HEK293 (cell line): ENCODE data around the gene RBM14.
"Not testable (repeated sequence)": the region's sequence is repeated elsewhere in the genome, so short reads cannot be mapped to it uniquely, and the experiment has no call there.

Source experiments
- CTCF ChIA-PET: fragments of 350-600 bp; formaldehyde crosslinking; extraction: SDS; loops from one replicate; lab custom pipeline; 2021; ENCODE audit warnings: antibody characterized with exemption; lab: Yijun Ruan, JAX
- POLR2A ChIA-PET: fragments of 300-600 bp; formaldehyde crosslinking; extraction: SDS; loops from one replicate; lab custom pipeline; 2020; ENCODE audit warnings: antibody characterized with exemption, inconsistent platforms; lab: Yijun Ruan, JAX
- H3K27ac ChIP-seq: fragments of 200-500 bp; sonication (Bioruptor generic); 2 replicates; pipeline ENCODE4 v1.5.1; 2014; ENCODE audit warnings: low read depth, low read length, control low read depth, inconsistent platforms; ENCODE audit errors: extremely low read depth
- H3K36me3 ChIP-seq, 2 experiments: fragments of 200-500 bp in 1 of 2; sonication (Bioruptor generic) in 1 of 2; 1 replicate in 1 of 2; 2 replicates in 1 of 2; pipeline ENCODE4 v1.5.1; 2014 to 2017; ENCODE audit warnings: inconsistent platforms in 2 of 2, low read length in 2 of 2; ENCODE audit not compliant: control insufficient read depth in 2 of 2, insufficient read depth in 1 of 2
- H3K4me1 ChIP-seq: fragments of 200-500 bp; sonication (Bioruptor generic); 2 replicates; pipeline ENCODE4 v1.5.1; 2014; ENCODE audit warnings: mild to moderate bottlenecking, low read length, inconsistent platforms; ENCODE audit not compliant: control insufficient read depth, insufficient read depth
- H3K4me3 ChIP-seq: 2 replicates; pipeline ENCODE4 v1.5.1; 2011; ENCODE audit warnings: low read depth, mild to moderate bottlenecking, control low read depth, low read length, moderate library complexity
- H3K9me3 ChIP-seq: fragments of 200-500 bp; sonication (Bioruptor generic); 2 replicates; pipeline ENCODE4 v1.5.1; 2014; ENCODE audit warnings: low read depth, low read length, inconsistent platforms; ENCODE audit not compliant: control insufficient read depth, insufficient read depth
- GLIS1 ChIP-seq: fragments of 450-650 bp; formaldehyde crosslinking; IDR thresholded peaks from 2 replicates; pipeline ENCODE4 v1.5.1; 2016; ENCODE audit warnings: missing biosample characterization, missing genetic modification characterization
- GLIS2 ChIP-seq: fragments of 450-650 bp; formaldehyde crosslinking; IDR thresholded peaks from 2 replicates; pipeline ENCODE4 v1.5.1; 2016; ENCODE audit warnings: missing biosample characterization, missing genetic modification characterization
- MEIS1 ChIP-seq: sonication (generic); formaldehyde crosslinking; IDR thresholded peaks from 2 replicates; pipeline ENCODE4 v1.8.1; 2022; ENCODE audit warnings: missing genetic modification reagents, mild to moderate bottlenecking, borderline replicate concordance
- MZF1 ChIP-seq: fragments of 450-650 bp; formaldehyde crosslinking; IDR thresholded peaks from 2 replicates; pipeline ENCODE4 v1.5.1; 2017; ENCODE audit warnings: missing biosample characterization, missing genetic modification characterization, borderline replicate concordance
- ZBTB17 ChIP-seq: fragments of 450-650 bp; formaldehyde crosslinking; IDR thresholded peaks from 2 replicates; pipeline ENCODE4 v1.5.1; 2016; ENCODE audit warnings: missing biosample characterization, missing genetic modification characterization
- ZBTB20 ChIP-seq: fragments of 450-650 bp; formaldehyde crosslinking; IDR thresholded peaks from 2 replicates; pipeline ENCODE4 v1.5.1; 2016; ENCODE audit warnings: missing biosample characterization, missing genetic modification characterization
- ZIC2 ChIP-seq: fragments of 450-650 bp; formaldehyde crosslinking; IDR thresholded peaks from 2 replicates; pipeline ENCODE4 v1.5.1; 2016; ENCODE audit warnings: missing biosample characterization, missing genetic modification characterization
- ZNF121 ChIP-seq: fragments of 450-650 bp; formaldehyde crosslinking; IDR thresholded peaks from 2 replicates; pipeline ENCODE4 v1.5.1; 2016; ENCODE audit warnings: missing biosample characterization, missing genetic modification characterization
- ZNF174 ChIP-seq: fragments of 450-650 bp; formaldehyde crosslinking; IDR thresholded peaks from 2 replicates; pipeline ENCODE4 v1.5.0; 2017; ENCODE audit warnings: missing biosample characterization, mild to moderate bottlenecking, missing genetic modification characterization
- ZNF324 ChIP-seq: fragments of 450-650 bp; formaldehyde crosslinking; IDR thresholded peaks from 2 replicates; pipeline ENCODE4 v1.5.1; 2016; ENCODE audit warnings: missing biosample characterization, missing genetic modification characterization
- ZNF335 ChIP-seq: fragments of 450-650 bp; formaldehyde crosslinking; conservative IDR thresholded peaks from 2 replicates; pipeline ENCODE4 v1.5.1; 2016; ENCODE audit warnings: missing biosample characterization, missing genetic modification characterization
- ZNF341 ChIP-seq: fragments of 450-650 bp; formaldehyde crosslinking; IDR thresholded peaks from 2 replicates; pipeline ENCODE4; 2016; ENCODE audit warnings: low read depth, missing biosample characterization, missing genetic modification characterization
- ZNF510 ChIP-seq: fragments of 450-650 bp; formaldehyde crosslinking; IDR thresholded peaks from 2 replicates; pipeline ENCODE4 v1.5.1; 2018; ENCODE audit warnings: mild to moderate bottlenecking, missing genetic modification characterization, missing biosample characterization; ENCODE audit not compliant: insufficient replicate concordance
- ZNF530 ChIP-seq: fragments of 450-650 bp; formaldehyde crosslinking; IDR thresholded peaks from 2 replicates; pipeline ENCODE4 v1.5.1; 2016; ENCODE audit warnings: low read depth, missing biosample characterization, missing genetic modification characterization
- ZNF544 ChIP-seq: fragments of 450-650 bp; formaldehyde crosslinking; IDR thresholded peaks from 2 replicates; pipeline ENCODE4 v1.5.0; 2017; ENCODE audit warnings: missing biosample characterization, missing genetic modification characterization
- ZNF624 ChIP-seq: fragments of 450-650 bp; formaldehyde crosslinking; IDR thresholded peaks from 2 replicates; pipeline ENCODE4 v1.5.1; 2017; ENCODE audit warnings: missing biosample characterization, missing genetic modification characterization
- ZNF677 ChIP-seq: fragments of 450-650 bp; IDR thresholded peaks from 2 replicates; pipeline ENCODE4 v1.5.0; 2018; ENCODE audit warnings: missing biosample characterization, mild to moderate bottlenecking, missing genetic modification characterization, moderate library complexity
- TF ChIP-seq, protein P1 (sequence below): fragments of 450-650 bp; formaldehyde crosslinking; IDR thresholded peaks from 2 replicates; pipeline ENCODE4 v1.5.1; 2016; ENCODE audit warnings: missing biosample characterization, missing genetic modification characterization
- TF ChIP-seq, protein P2 (sequence below): fragments of 450-650 bp; formaldehyde crosslinking; IDR thresholded peaks from 2 replicates; pipeline ENCODE4 v1.5.1; 2016; ENCODE audit warnings: missing biosample characterization, missing genetic modification characterization

Gene RBM14

DNA sequence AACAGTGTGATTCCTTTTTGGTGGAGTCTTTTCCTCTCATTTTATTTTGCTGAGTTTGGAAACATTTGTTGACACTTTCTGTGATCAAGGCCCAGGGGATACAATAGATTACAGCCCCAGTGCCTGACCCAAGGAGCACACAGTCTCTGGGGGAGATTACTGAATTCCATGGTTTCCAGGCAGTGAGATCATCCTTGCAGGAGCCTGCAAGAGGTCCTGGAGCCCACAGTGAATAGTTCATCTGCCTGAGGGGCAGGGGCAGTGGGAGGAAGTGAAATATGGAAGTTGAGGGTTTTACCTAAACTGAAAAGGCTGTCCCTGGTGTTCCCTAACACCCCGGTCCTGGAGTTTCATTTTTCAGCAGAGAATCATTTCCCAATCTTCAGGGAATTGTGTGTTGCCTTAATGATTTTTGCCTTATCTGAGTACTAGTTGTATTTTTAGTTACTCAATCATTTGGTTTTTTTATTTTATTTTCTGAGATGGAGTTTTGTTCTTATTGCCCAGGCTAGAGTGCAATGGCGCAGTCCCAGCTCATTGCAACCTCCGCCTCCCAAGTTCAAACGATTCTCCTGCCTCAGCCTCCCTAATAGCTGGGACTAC is 15.7 kb upstream of the RBM14 start:
- H3K4me3 ChIP-seq = no peak overlapping the region
- ChIA-PET POLR2A (interaction anchor here (0.5 kb wide), 1 partner anchor 186 kb away, joined by 3 read pairs; no protein-coding TSS in a partner anchor), CTCF (interaction anchor here (0.6 to 0.9 kb wide), 2 partner anchors 8 to 21 kb away, joined by 4 read pairs; partner anchors contain the start of gene CCDC87)
- no peaks in the 10 kb centered on the region for H3K9me3 ChIP-seq
- H3K27ac ChIP-seq = no peak overlapping the region
- H3K36me3 ChIP-seq = peaks cover 4 to 68% of the 10 kb centered on the region in 2 experiments
- no peak for TF ChIP-seq ZNF324
- TF ChIP-seq ZNF530 (tag by site-specific recombination) = no peak
- TF ChIP-seq ZNF624 = no peak
- TF ChIP-seq ZNF510 (tag by site-specific recombination) = no peak
- TF ChIP-seq ZNF341 (tag by site-specific recombination) = no peak
- TF ChIP-seq ZNF544 (tag by site-specific recombination) = no peak
- TF ChIP-seq ZBTB17 = peak; percentile 36; the same call in 1 of the 2 replicates
- no peak for TF ChIP-seq MEIS1
- TF ChIP-seq ZNF121 (tag by site-specific recombination) = no peak
- TF ChIP-seq, protein P1, sequence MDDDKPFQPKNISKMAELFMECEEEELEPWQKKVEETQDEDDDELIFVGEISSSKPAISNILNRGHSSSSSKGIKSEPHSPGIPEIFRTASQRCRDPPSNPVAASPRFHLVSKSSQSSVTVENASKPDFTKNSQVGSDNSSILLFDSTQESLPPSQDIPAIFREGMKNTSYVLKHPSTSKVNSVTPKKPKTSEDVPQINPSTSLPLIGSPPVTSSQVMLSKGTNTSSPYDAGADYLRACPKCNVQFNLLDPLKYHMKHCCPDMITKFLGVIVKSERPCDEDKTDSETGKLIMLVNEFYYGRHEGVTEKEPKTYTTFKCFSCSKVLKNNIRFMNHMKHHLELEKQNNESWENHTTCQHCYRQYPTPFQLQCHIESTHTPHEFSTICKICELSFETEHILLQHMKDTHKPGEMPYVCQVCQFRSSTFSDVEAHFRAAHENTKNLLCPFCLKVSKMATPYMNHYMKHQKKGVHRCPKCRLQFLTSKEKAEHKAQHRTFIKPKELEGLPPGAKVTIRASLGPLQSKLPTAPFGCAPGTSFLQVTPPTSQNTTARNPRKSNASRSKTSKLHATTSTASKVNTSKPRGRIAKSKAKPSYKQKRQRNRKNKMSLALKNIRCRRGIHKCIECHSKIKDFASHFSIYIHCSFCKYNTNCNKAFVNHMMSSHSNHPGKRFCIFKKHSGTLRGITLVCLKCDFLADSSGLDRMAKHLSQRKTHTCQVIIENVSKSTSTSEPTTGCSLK (tag by site-specific recombination) = no peak
- TF ChIP-seq ZBTB20 (tag by site-specific recombination) = no peak
- 0 out of 2 replicates have a peak, but pooled peaks have one; percentile 33 for TF ChIP-seq ZNF335
- peak; percentile 89 for TF ChIP-seq GLIS1
- TF ChIP-seq MZF1 (tag by site-specific recombination) = no peak
- no peak for TF ChIP-seq ZNF677 (tag by site-specific recombination)
- 0 out of 2 replicates have a peak, but pooled peaks have one; percentile 27 for TF ChIP-seq GLIS2
- H3K4me1 ChIP-seq = peaks cover 5% of the 10 kb centered on the region; the same call in 1 of the 2 replicates

DNA sequence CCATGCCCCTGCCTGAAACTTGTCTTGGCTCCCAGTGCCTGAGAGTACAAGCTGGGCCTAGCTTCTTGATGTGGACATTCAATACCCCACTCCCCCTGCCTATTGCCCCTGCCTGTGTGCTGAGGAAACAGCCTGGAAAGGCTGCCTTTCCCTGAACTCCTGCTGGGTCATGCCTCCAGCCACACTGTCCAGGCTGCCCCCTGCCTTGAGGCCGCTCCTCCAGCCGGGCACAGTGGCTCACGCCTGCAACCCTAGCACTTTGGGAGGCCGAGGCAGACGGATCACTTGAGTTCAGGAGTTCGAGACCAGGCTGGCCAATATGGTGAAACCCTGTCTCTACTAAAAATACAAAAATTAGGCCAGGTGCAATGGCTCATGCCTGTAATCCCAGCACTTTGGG is 13.4 kb upstream of the RBM14 start:
- H3K4me3 ChIP-seq = no peak overlapping the region
- ChIA-PET CTCF (interaction anchor here (1.1 to 1.2 kb wide), 2 partner anchors 10 to 23 kb away, joined by 3 read pairs; partner anchors contain the start of genes CCDC87 and CCS), POLR2A (interaction anchor here (0.5 to 1.4 kb wide), 3 partner anchors 9 to 126 kb away, joined by 3 to 4 read pairs (median 4); no protein-coding TSS in a partner anchor)
- H3K9me3 ChIP-seq = no peaks in the 10 kb centered on the region
- H3K4me1 ChIP-seq = peaks cover 5% of the 10 kb centered on the region; the same call in 1 of the 2 replicates
- peaks cover 4 to 77% of the 10 kb centered on the region in 2 experiments for H3K36me3 ChIP-seq
- TF ChIP-seq ZIC2 (tag by site-specific recombination) (peak; percentile 85), ZNF510 (tag by site-specific recombination) (no peak)
- peak overlapping the region; percentile 41 for H3K27ac ChIP-seq

DNA sequence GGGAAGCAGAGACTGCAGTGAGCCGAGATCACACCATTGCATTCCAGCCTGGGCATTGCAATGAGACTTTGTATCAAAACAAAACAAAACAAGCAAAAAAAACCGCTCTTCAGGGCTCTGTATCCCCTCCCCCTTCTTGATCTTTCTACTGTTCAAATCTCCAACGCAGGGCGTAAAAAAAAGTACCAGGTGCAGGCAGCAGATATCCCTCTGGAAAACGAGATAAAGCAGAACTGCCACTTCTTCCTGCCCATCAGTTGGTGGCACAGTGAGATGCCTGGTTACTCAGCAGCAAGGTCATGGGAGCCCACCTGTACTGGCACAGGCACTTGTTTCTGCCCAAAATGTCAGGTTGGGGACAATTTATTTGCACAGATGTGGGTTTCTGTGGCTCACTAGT is 12.3 kb upstream of the RBM14 start:
- Histone ChIP-seq H3K9me3 (no peaks in the 10 kb centered on the region), H3K27ac (no peak overlapping the region), H3K36me3 (peaks cover 4 to 71% of the 10 kb centered on the region in 2 experiments), H3K4me1 (peaks cover 5% of the 10 kb centered on the region; the same call in 1 of the 2 replicates), H3K4me3 (no peak overlapping the region)
- POLR2A ChIA-PET = no interaction called here
- TF ChIP-seq, protein P2, sequence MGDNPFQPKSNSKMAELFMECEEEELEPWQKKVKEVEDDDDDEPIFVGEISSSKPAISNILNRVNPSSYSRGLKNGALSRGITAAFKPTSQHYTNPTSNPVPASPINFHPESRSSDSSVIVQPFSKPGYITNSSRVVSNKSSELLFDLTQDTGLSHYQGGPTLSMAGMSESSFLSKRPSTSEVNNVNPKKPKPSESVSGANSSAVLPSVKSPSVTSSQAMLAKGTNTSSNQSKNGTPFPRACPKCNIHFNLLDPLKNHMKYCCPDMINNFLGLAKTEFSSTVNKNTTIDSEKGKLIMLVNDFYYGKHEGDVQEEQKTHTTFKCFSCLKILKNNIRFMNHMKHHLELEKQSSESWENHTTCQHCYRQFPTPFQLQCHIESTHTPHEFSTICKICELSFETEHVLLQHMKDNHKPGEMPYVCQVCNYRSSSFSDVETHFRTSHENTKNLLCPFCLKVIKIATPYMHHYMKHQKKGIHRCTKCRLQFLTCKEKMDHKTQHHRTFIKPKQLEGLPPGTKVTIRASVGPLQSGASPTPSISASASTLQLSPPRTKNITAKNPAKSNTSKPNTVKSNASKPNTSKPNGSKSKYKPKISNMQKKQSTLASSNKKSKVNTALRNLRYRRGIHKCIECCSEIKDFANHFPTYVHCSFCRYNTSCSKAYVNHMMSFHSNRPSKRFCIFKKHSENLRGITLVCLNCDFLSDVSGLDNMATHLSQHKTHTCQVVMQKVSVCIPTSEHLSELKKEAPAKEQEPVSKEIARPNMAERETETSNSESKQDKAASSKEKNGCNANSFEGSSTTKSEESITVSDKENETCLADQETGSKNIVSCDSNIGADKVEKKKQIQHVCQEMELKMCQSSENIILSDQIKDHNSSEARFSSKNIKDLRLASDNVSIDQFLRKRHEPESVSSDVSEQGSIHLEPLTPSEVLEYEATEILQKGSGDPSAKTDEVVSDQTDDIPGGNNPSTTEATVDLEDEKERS (tag by site-specific recombination) = no peak
- TF ChIP-seq ZNF174 (no peak), ZNF624 (no peak)
- CTCF ChIA-PET = interaction anchor here (0.6 kb wide), 1 partner anchor 558 kb away, joined by 3 read pairs; no protein-coding TSS in a partner anchor

DNA sequence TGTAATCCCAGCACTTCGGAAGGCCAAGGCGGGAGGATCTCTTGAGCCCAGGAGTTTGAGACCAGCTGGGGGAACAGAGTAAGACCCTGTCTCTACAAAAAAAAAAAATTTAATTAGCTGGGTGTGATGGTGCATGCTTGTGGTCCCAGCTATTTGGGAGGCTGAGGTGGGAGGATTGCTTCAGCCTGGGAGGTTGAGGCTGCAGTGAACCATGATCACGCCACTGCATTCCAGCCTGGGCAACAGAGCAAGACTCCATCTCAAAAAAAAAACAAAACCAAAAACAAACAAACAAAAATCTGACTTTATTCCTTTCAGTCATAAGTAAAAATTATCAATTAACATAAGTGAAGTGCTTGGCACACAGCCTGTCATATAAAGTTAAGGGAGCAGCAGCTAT is 9.8 kb upstream of the RBM14 start:
- H3K27ac ChIP-seq = not testable (repeated sequence)
- CTCF ChIA-PET = interaction anchor here (1.1 kb wide), 1 partner anchor 140 kb away, joined by 5 read pairs; the partner anchor contains the start of gene PELI3
- POLR2A ChIA-PET = interaction anchor here (1.3 to 2.9 kb wide), 2 partner anchors 10 to 11 kb away, joined by 4 to 22 read pairs; partner anchors contain the start of gene RBM14

More for the DNA sequence above, 9.8 kb upstream of the RBM14 start:
- H3K9me3 ChIP-seq, H3K4me1 ChIP-seq, H3K4me3 ChIP-seq: not testable (repeated sequence)
- H3K36me3 ChIP-seq = peaks cover 0 to 46% of the 10 kb centered on the region in 2 experiments; a peak in 1 of 3 replicates
